Lower leg skin (tissue), 3 donors: ENCODE results near the gene UBASH3A.

ENCODE experiments used
- CTCF ChIP-seq, 3 donors: fragments of 450-650 bp; IDR thresholded peaks; one replicate each; pipeline ENCODE4 v1.5.1; 2016; ENCODE audit warnings: antibody characterized with exemption in 3 of 3, mild to moderate bottlenecking in 3 of 3, moderate library complexity in 2 of 3
- POLR2A ChIP-seq, 2 donors: fragments of 450-650 bp; IDR thresholded peaks; one replicate each; pipeline ENCODE4 v1.6.1; 2016 to 2017; ENCODE audit warnings: antibody characterized with exemption in 2 of 2, mild to moderate bottlenecking in 1 of 2, moderate library complexity in 1 of 2

GRCh38 chr21:42453224-42453985, 49.7 kb downstream of the UBASH3A start:
- no peak for TF ChIP-seq POLR2A (IDR thresholded peaks at IDR 0.05)
- TF ChIP-seq CTCF (IDR thresholded peaks at IDR 0.05): no peak
